ENCODE data around the gene MOBP.

- TF ChIP-seq CTCF (IDR thresholded peaks at IDR 0.05; ENCODE audit: low read length) (no peak), EZH2 (IDR thresholded peaks at IDR 0.05; ENCODE audit: borderline replicate concordance, low read length) (no peak)
These were observed 38.6 kb downstream of the MOBP start for GRCh38 chr3:39505866-39506742.
